BE2C (cell line): Measurements from ENCODE around the gene LRBA.

ENCODE experiments used
- DNase-seq: peaks from one replicate; pipeline ENCODE4 v3.0.0-alpha.2; 2020
- H3K27me3 ChIP-seq: fragments of 250-450 bp; sonication (Bioruptor Pico); 2 replicates; pipeline ENCODE4 v1.5.1; 2020; ENCODE audit warnings: mild to moderate bottlenecking
- H3K36me3 ChIP-seq: fragments of 250-450 bp; sonication (Bioruptor Pico); 2 replicates; pipeline ENCODE4 v1.5.1; 2020; ENCODE audit warnings: mild to moderate bottlenecking
- H3K4me1 ChIP-seq: fragments of 250-450 bp; sonication (Bioruptor Pico); 2 replicates; pipeline ENCODE4 v1.5.1; 2020
- H3K4me3 ChIP-seq: 2 replicates; pipeline ENCODE4 v1.5.1; 2011; ENCODE audit warnings: low read depth, low read length
- H3K9me3 ChIP-seq: fragments of 250-450 bp; sonication (Bioruptor Pico); 2 replicates; pipeline ENCODE4 v1.5.1; 2020
- TF ChIP-seq, protein P1 (sequence below): IDR thresholded peaks from 2 replicates; pipeline ENCODE4 v1.5.1; 2012; ENCODE audit warnings: mild to moderate bottlenecking, low read depth, low read length

Gene LRBA

DNA sequence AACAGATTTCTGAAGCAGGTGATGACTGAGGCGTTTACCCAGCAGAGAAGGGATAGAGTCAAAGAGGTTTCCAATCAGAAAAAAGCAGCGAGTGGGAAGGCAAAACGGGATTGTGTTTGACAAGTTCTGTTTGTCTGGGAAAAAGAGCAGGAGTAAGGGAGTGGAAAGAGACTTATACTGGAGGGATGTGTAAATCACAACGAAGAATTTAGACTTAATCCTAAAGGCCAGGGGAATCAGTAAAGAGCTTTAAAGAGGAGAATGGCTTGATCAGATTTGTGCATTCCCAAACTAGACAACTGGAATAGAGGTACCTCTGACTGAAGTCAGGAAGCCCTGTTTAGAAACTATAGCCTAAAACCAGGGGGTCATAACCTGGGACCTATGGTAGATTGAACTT, 31.5 kb upstream of the LRBA start:
- H3K4me1 ChIP-seq: no peaks in the 10 kb centered on the region
- H3K27me3 ChIP-seq: no peaks in the 10 kb centered on the region
- H3K9me3 ChIP-seq: no peaks in the 10 kb centered on the region
- no peaks in the 10 kb centered on the region for H3K36me3 ChIP-seq
- no peak overlapping the region for H3K4me3 ChIP-seq
- TF ChIP-seq, protein P1, sequence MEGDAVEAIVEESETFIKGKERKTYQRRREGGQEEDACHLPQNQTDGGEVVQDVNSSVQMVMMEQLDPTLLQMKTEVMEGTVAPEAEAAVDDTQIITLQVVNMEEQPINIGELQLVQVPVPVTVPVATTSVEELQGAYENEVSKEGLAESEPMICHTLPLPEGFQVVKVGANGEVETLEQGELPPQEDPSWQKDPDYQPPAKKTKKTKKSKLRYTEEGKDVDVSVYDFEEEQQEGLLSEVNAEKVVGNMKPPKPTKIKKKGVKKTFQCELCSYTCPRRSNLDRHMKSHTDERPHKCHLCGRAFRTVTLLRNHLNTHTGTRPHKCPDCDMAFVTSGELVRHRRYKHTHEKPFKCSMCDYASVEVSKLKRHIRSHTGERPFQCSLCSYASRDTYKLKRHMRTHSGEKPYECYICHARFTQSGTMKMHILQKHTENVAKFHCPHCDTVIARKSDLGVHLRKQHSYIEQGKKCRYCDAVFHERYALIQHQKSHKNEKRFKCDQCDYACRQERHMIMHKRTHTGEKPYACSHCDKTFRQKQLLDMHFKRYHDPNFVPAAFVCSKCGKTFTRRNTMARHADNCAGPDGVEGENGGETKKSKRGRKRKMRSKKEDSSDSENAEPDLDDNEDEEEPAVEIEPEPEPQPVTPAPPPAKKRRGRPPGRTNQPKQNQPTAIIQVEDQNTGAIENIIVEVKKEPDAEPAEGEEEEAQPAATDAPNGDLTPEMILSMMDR: no peak
- DNase-seq: no peak

DNA sequence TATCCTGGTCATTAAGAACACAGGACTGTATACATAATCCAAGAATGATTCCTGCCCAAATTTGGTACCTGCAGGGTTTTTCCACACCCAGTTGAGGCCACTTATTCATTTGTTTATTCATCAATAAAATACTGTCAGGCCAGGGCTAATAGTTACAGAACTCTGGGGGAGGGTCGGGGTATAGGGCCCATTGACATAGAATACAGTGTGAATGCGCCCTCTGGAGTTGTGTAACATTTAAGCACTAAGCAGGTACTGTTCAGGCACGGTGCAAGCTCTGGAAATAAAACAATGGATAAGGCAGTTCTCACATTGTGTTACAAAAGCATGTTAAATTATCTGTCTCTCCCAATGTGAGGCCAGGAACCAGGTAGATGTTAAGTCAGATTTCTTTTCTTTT, 30.8 kb upstream of the LRBA start:
- H3K4me3 ChIP-seq: no peak overlapping the region
- no peaks in the 10 kb centered on the region for H3K27me3 ChIP-seq
- no peaks in the 10 kb centered on the region for H3K36me3 ChIP-seq
- no peaks in the 10 kb centered on the region for H3K9me3 ChIP-seq
- no peaks in the 10 kb centered on the region for H3K4me1 ChIP-seq
- peak; percentile 47 for DNase-seq
- TF ChIP-seq, protein P1: peak; percentile 51

GRCh38 chr4:151043803-151044515, 28.9 kb upstream of the LRBA start:
- no peaks in the 10 kb centered on the region for H3K9me3 ChIP-seq
- H3K4me1 ChIP-seq: no peaks in the 10 kb centered on the region
- no peak for DNase-seq
- H3K27me3 ChIP-seq: no peaks in the 10 kb centered on the region
- TF ChIP-seq, protein P1: no peak
- no peaks in the 10 kb centered on the region for H3K36me3 ChIP-seq
- no peak overlapping the region for H3K4me3 ChIP-seq

DNA sequence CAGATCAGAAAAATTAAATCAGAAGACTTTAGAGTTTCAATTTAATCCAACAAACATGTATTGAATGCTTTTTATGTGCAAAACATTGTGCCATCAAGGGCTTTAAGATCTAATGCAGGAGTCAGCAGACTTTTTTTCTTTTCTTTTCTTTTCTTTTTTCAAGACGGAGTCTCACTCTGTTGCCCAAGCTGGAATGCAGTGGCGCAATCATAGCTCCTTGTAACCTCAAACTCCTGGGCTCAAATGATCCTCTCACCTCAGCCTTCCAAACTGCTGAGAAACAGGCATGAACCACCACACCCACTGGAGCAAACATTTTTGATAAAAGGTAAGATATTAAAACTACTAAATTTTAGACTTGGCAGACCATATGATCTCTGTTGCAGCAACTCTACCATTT, 24.6 kb upstream of the LRBA start:
- TF ChIP-seq, protein P1: no peak
- Histone ChIP-seq H3K27me3 (no peaks in the 10 kb centered on the region), H3K9me3 (no peaks in the 10 kb centered on the region), H3K4me3 (no peak overlapping the region), H3K4me1 (no peaks in the 10 kb centered on the region), H3K36me3 (no peaks in the 10 kb centered on the region)
- no peak for DNase-seq

- Histone ChIP-seq H3K27me3 (no peaks in the 10 kb centered on the region), H3K36me3 (no peaks in the 10 kb centered on the region), H3K4me3 (no peak overlapping the region), H3K4me1 (no peaks in the 10 kb centered on the region), H3K9me3 (no peaks in the 10 kb centered on the region)
- TF ChIP-seq, protein P1: no peak
- DNase-seq: no peak
Observed at GRCh38 chr4:151038452-151039157, 23.5 kb upstream of the LRBA start.

GRCh38 chr4:151035911-151036310, 20.8 kb upstream of the LRBA start:
- Histone ChIP-seq H3K4me3 (no peak overlapping the region), H3K9me3 (no peaks in the 10 kb centered on the region), H3K27me3 (no peaks in the 10 kb centered on the region), H3K4me1 (no peaks in the 10 kb centered on the region), H3K36me3 (no peaks in the 10 kb centered on the region)
- DNase-seq: no peak
- TF ChIP-seq, protein P1: no peak
